ENCODE measurements around the gene POLR2F. TPM values are rescaled to one million over a fixed set of nuclear protein-coding genes. Genes with fewer than 3 reads are reported as not detected.

The POLR2F gene
- total RNA-seq, 1 experiment from 2014 or later, result 141 TPM

DNA sequence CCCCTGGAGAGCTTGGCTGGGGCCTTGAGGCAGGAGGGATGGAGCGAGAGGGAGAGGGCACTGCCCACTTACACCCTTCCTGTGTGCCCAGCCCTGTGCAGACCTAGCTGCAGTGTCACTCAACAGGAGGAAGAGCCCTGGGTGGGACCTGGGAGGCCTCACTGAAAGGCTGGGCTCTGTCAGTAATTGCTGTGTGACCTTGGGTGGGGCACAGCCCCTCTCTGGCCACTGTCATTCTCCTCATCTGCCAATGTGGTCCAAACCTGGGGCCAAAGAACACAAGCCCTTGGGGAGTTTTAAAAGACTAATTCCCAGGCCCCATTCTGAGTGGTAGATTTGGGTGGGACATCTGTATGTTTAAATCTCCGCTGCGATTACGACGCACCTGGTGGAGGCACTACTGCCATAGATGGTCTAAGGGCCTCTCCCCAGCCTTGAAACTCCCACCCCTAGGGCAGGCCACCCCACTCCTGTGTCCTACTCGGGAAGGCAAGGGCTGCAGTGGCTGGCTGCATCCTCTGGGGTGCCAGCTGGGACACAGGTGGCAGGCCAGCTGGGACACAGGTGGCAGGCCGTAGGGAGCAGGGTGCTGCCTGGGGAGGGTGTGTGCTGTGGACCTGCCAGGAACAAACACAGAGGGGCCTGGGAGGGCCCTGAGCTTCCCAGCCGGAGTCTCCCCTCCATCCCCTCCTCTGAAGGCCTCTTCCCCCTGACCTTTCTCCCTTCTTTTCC is 43.2 kb downstream of the POLR2F start:
- Histone ChIP-seq H2BK20ac (ENCODE audit: low read depth, low read length, poor library complexity, severe bottlenecking) (no peak overlapping the region), H2AFZ (ENCODE audit: low read length) (no peak overlapping the region), H3K4me1 (ENCODE audit: insufficient read depth, low read length) (peaks cover 3% of the 10 kb centered on the region; the same call in 1 of the 2 replicates), H2BK15ac (ENCODE audit: low read depth, low read length) (no peak overlapping the region), H3K23me2 (ENCODE audit: insufficient read length, low read depth, low read length, poor library complexity, severe bottlenecking) (no peaks in the 10 kb centered on the region), H3K4ac (ENCODE audit: low read depth, low read length) (no peak overlapping the region), H3K14ac (ENCODE audit: insufficient read depth, low read length) (no peak overlapping the region; the same call in 1 of the 2 replicates), H3K56ac (ENCODE audit: insufficient read length, low read depth, low read length) (no peak overlapping the region), H2BK12ac (ENCODE audit: insufficient read length, low read depth, low read length) (no peak overlapping the region), H4K8ac (replicated peaks; ENCODE audit: insufficient read length, low read depth, low read length) (no peak overlapping the region), H3K27ac (ENCODE audit: insufficient read length, low read depth, low read length) (no peak overlapping the region), H2BK5ac (ENCODE audit: insufficient read length, low read length) (no peak overlapping the region), H3K79me1 (ENCODE audit: insufficient read depth, low read depth, low read length, poor library complexity, severe bottlenecking) (no peaks in the 10 kb centered on the region), H3K4me2 (ENCODE audit: insufficient read depth, insufficient read length, low read length) (no peak overlapping the region), H4K5ac (ENCODE audit: insufficient read length, low read depth, low read length) (no peak overlapping the region), H3K27me3 (ENCODE audit: insufficient read depth, low read length) (no peaks in the 10 kb centered on the region), H4K91ac (ENCODE audit: insufficient read length, low read depth, low read length) (no peak overlapping the region), H4K20me1 (ENCODE audit: control insufficient read depth, insufficient read depth, insufficient read length) (no peaks in the 10 kb centered on the region), H3K23ac (ENCODE audit: insufficient read length, low read depth, low read length) (no peak overlapping the region), H3K18ac (ENCODE audit: insufficient read length, low read depth, low read length) (no peak overlapping the region), H3K9ac (ENCODE audit: extremely low read depth, insufficient read length, low read length) (no peak overlapping the region), H3K79me2 (ENCODE audit: insufficient read depth, low read length) (no peaks in the 10 kb centered on the region), H2AK5ac (ENCODE audit: insufficient read length, low read length) (no peak overlapping the region), H3T11ph (ENCODE audit: low read length) (no peak overlapping the region), H2BK120ac (ENCODE audit: low read depth, low read length, poor library complexity, severe bottlenecking) (no peak overlapping the region), H3K9me3 (ENCODE audit: control insufficient read depth, low read depth, low read length) (no peaks in the 10 kb centered on the region)
- no peak overlapping the region for H3K4me3 Mint-ChIP-seq
- WGBS (ENCODE audit: extremely low coverage, insufficient read length, low lambda C conversion rate), result no CpG with 5 or more reads among the region's 8 CpGs
- TF ChIP-seq, protein P1, sequence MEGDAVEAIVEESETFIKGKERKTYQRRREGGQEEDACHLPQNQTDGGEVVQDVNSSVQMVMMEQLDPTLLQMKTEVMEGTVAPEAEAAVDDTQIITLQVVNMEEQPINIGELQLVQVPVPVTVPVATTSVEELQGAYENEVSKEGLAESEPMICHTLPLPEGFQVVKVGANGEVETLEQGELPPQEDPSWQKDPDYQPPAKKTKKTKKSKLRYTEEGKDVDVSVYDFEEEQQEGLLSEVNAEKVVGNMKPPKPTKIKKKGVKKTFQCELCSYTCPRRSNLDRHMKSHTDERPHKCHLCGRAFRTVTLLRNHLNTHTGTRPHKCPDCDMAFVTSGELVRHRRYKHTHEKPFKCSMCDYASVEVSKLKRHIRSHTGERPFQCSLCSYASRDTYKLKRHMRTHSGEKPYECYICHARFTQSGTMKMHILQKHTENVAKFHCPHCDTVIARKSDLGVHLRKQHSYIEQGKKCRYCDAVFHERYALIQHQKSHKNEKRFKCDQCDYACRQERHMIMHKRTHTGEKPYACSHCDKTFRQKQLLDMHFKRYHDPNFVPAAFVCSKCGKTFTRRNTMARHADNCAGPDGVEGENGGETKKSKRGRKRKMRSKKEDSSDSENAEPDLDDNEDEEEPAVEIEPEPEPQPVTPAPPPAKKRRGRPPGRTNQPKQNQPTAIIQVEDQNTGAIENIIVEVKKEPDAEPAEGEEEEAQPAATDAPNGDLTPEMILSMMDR (conservative IDR thresholded peaks at IDR 0.05), result peak; percentile 24; the same call in 1 of the 3 replicates
- H3K27me3 Mint-ChIP-seq (ENCODE audit: low read depth), result peaks cover 11% of the 10 kb centered on the region
- H3K9me3 Mint-ChIP-seq, result no peaks in the 10 kb centered on the region
- peaks cover 22 to 42% of the 10 kb centered on the region in 2 experiments for H3K4me1 Mint-ChIP-seq
- no peaks in the 10 kb centered on the region for H3K36me3 Mint-ChIP-seq (ENCODE audit: insufficient read depth in 1 of 3, low read depth in 3 of 3)
- no peak overlapping the region; a peak in 1 of 7 replicates for H3K27ac Mint-ChIP-seq
- no peak for DNase-seq

Data from H9 (cell line).